Thyroid gland (tissue), 4 donors: ENCODE results near the gene ALDH4A1.
"Not testable (repeated sequence)": the region's sequence is repeated elsewhere in the genome, so short reads cannot be mapped to it uniquely, and the experiment has no call there.

ENCODE experiments used
- POLR2A ChIP-seq, 2 donors: fragments of 450-650 bp; IDR thresholded peaks; one replicate each; pipeline ENCODE4 v1.6.1; 2017; ENCODE audit warnings: antibody characterized with exemption in 2 of 2, mild to moderate bottlenecking in 2 of 2, moderate library complexity in 1 of 2
- TF ChIP-seq, protein P1 (sequence below), 6 experiments: fragments of 200-600 bp in 3 of 6; fragments of 450-650 bp in 3 of 6; sonication (generic) in 3 of 6; IDR thresholded peaks; one replicate each; pipeline ENCODE4 v1.5.1; 2016 to 2019; ENCODE audit warnings: antibody characterized with exemption in 6 of 6, mild to moderate bottlenecking in 2 of 6, inconsistent platforms in 1 of 6, moderate library complexity in 1 of 6

DNA sequence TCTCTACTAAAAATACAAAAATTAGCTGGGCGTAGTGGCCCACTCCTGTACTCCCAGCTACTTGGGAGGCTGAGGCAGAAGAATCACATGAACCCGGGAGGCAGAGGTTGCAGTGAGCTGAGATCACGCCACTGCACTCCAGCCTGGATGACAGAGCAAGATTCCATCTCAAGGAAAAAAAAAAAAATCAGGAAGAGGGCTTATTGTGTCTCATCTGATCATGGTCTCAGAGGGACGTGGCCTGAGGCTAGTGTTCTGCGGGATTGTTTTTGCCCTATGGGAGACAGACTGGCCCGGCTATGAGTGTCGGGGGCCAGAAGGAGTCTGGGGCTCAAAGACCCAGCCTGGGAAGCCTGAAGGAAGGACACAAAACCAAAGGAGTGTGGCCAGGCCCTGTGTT lies 10.5 kb downstream of the ALDH4A1 start:
- TF ChIP-seq POLR2A (IDR thresholded peaks at IDR 0.05), result not testable (repeated sequence)
- TF ChIP-seq, protein P1, sequence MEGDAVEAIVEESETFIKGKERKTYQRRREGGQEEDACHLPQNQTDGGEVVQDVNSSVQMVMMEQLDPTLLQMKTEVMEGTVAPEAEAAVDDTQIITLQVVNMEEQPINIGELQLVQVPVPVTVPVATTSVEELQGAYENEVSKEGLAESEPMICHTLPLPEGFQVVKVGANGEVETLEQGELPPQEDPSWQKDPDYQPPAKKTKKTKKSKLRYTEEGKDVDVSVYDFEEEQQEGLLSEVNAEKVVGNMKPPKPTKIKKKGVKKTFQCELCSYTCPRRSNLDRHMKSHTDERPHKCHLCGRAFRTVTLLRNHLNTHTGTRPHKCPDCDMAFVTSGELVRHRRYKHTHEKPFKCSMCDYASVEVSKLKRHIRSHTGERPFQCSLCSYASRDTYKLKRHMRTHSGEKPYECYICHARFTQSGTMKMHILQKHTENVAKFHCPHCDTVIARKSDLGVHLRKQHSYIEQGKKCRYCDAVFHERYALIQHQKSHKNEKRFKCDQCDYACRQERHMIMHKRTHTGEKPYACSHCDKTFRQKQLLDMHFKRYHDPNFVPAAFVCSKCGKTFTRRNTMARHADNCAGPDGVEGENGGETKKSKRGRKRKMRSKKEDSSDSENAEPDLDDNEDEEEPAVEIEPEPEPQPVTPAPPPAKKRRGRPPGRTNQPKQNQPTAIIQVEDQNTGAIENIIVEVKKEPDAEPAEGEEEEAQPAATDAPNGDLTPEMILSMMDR (IDR thresholded peaks at IDR 0.05), result not testable (repeated sequence)
